HepG2 (cell line): Measurements from ENCODE around the gene GDPD5. TPM values are rescaled to one million over a fixed set of nuclear protein-coding genes. Genes with fewer than 3 reads are reported as not detected.

ENCODE experiments used
- MZF1 ChIP-seq: sonication (generic); formaldehyde crosslinking; IDR thresholded peaks from 2 replicates; pipeline ENCODE4 v1.8.1; 2023; ENCODE audit warnings: mild to moderate bottlenecking, missing genetic modification reagents, borderline replicate concordance
- NKX3-1 ChIP-seq: sonication (generic); formaldehyde crosslinking; IDR thresholded peaks from 2 replicates; pipeline ENCODE4 v1.5.0; 2020; ENCODE audit warnings: missing genetic modification reagents
- SOX13 ChIP-seq, 3 experiments: fragments of 450-650 bp in 1 of 3; sonication (generic) in 1 of 3; formaldehyde crosslinking in 1 of 3; IDR thresholded peaks in 2 of 3; conservative IDR thresholded peaks in 1 of 3; 2 replicates each; pipeline versions ENCODE4 v1.5.0 to v1.6.1; 2016 to 2020; ENCODE audit warnings: antibody characterized with exemption in 1 of 3, mild to moderate bottlenecking in 1 of 3, missing compliant biosample characterization in 1 of 3, missing genetic modification reagents in 1 of 3, moderate library complexity in 1 of 3
- SRY ChIP-seq: sonication (generic); formaldehyde crosslinking; IDR thresholded peaks from 2 replicates; pipeline ENCODE4 v1.8.0; 2022; ENCODE audit warnings: mild to moderate bottlenecking, missing genetic modification reagents
- XBP1 ChIP-seq: sonication (generic); formaldehyde crosslinking; IDR thresholded peaks from 2 replicates; pipeline ENCODE4 v1.5.0; 2020; ENCODE audit warnings: missing genetic modification reagents
- YEATS4 ChIP-seq: sonication (generic); formaldehyde crosslinking; IDR thresholded peaks from 2 replicates; pipeline ENCODE4 v1.4.0; 2020; ENCODE audit warnings: missing genetic modification reagents, borderline replicate concordance
- ZFP1 ChIP-seq: IDR thresholded peaks from 2 replicates; pipeline ENCODE4 v1.6.1; 2016
- ZNF407 ChIP-seq: sonication (generic); formaldehyde crosslinking; IDR thresholded peaks from one replicate; pipeline ENCODE4 v1.5.1; 2020; ENCODE audit warnings: mild to moderate bottlenecking, missing genetic modification reagents; ENCODE audit errors: not compliant biosample characterization
- ZNF563 ChIP-seq: sonication (generic); formaldehyde crosslinking; IDR thresholded peaks from 2 replicates; pipeline ENCODE4 v1.8.0; 2022; ENCODE audit warnings: mild to moderate bottlenecking, moderate library complexity, missing genetic modification reagents
- ZNF589 ChIP-seq: sonication (generic); formaldehyde crosslinking; conservative IDR thresholded peaks from 2 replicates; pipeline ENCODE4 v1.8.0; 2022; ENCODE audit warnings: mild to moderate bottlenecking, moderate library complexity, missing genetic modification reagents
- ZNF704 ChIP-seq: sonication (generic); formaldehyde crosslinking; IDR thresholded peaks from 2 replicates; pipeline ENCODE4 v1.8.1; 2023; ENCODE audit warnings: mild to moderate bottlenecking, inconsistent platforms, moderate library complexity, missing genetic modification reagents, borderline replicate concordance
- ZNF766 ChIP-seq: sonication (generic); formaldehyde crosslinking; IDR thresholded peaks from 2 replicates; pipeline ENCODE4 v1.5.0; 2020; ENCODE audit warnings: missing genetic modification reagents, borderline replicate concordance
- ZSCAN25 ChIP-seq: sonication (generic); formaldehyde crosslinking; IDR thresholded peaks from 2 replicates; pipeline ENCODE4 v1.8.0; 2022; ENCODE audit warnings: mild to moderate bottlenecking, missing genetic modification reagents
- ZSCAN31 ChIP-seq: sonication (generic); formaldehyde crosslinking; IDR thresholded peaks from 2 replicates; pipeline ENCODE4 v1.5.0; 2020; ENCODE audit warnings: low read depth, mild to moderate bottlenecking, missing genetic modification reagents
- polyA plus RNA-seq, 8 experiments: library from polyadenylated mRNA; depleted of rRNA in 3 of 8; stranded (reverse) in 7 of 8; unstranded in 1 of 8; fragments of >200 nt; fragmentation: Illumina TruSeq in 4 of 8; extraction: Trizol in 4 of 8; gene quantifications; 2 replicates each; pipeline versions ENCODE4 v1.2.1 to v1.2.3, GENCODE V29; 2011 to 2016; ENCODE audit warnings: low read depth in 4 of 8, missing spikeins in 1 of 8, mixed read lengths in 1 of 8; ENCODE audit not compliant: insufficient read depth in 1 of 8
- total RNA-seq, 5 experiments: library from RNA; depleted of rRNA; stranded (reverse); fragments of >200 nt; fragmentation: Illumina TruSeq; extraction: Trizol; gene quantifications; 2 replicates each; pipeline ENCODE4 v1.2.3, GENCODE V29; 2016; ENCODE audit warnings: low read depth in 1 of 5
- TF ChIP-seq, protein P1 (sequence below): sonication (generic); formaldehyde crosslinking; IDR thresholded peaks from 2 replicates; pipeline ENCODE4 v1.4.0; 2020; ENCODE audit warnings: missing genetic modification reagents

Gene GDPD5
- total and polyA plus RNA-seq, 2 of the 13 experiments (the other 11 are each of a cell fraction or from before 2014, with no cell fraction given): 55.0 to 67.5 TPM

DNA sequence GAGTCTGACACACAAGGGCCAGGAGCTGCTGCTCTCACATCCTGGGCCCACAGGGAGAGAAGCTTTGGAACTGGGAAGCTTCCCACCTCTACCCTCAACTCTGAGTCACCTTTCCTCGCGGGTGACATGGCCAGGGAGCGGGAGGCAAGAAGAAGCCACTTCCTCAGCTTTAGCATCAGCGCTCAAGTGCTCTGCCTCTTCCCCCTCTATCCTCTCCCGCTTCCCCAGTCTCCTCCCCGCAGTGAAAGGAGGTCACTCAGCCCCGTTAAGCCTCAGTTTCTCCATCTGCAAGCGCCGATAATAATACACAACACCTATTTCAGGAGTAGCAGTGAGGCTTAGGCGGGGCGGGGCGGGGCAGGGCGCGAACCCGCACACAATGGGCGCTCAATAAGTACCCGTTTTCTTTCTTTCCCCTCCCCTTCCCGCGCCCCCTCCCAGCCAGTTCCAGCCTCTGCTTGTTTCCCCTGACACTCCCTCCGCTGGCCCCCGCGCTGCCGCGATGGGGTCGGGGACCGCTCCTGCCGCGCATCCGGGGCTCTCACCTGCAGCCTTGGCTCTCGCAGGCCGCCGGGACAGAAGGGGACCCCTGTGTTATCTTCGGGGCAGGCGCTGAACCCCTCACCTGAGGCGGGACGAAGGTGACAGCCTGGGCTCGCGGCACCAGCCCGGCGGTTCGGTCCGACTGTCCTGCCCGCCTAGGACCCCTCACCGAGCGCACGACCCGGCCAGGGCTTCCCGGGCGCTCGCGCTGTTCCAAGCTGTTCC is 892 bp downstream of the GDPD5 start (continued):
- TF ChIP-seq XBP1 (CRISPR knock-in tag) (no peak), SRY (CRISPR knock-in tag) (no peak; the same call in 1 of the 2 replicates), ZNF766 (no peak), ZSCAN31 (CRISPR knock-in tag) (no peak), ZNF407 (peak; percentile 53), NKX3-1 (CRISPR knock-in tag) (no peak), YEATS4 (peak; percentile 29; the same call in 1 of the 2 replicates), ZFP1 (CRISPR knock-in tag) (no peak), ZNF563 (CRISPR knock-in tag) (peak; percentile 72), SOX13 (IDR thresholded peaks at IDR 0.05) (no peak), SOX13 (CRISPR knock-in tag; conservative IDR thresholded peaks at IDR 0.05 in 1 of 2, IDR thresholded peaks at IDR 0.05 in 1 of 2) (peak in 1 of 2 experiments; percentile 48; a peak in 2 of 4 replicates), ZNF589 (0 out of 2 replicates have a peak, but pooled peaks have one; percentile 22), ZSCAN25 (CRISPR knock-in tag) (peak; percentile 42; the same call in 1 of the 2 replicates), ZNF704 (CRISPR knock-in tag) (0 out of 2 replicates have a peak, but pooled peaks have one; percentile 40), MZF1 (CRISPR knock-in tag) (no peak)
- TF ChIP-seq, protein P1, sequence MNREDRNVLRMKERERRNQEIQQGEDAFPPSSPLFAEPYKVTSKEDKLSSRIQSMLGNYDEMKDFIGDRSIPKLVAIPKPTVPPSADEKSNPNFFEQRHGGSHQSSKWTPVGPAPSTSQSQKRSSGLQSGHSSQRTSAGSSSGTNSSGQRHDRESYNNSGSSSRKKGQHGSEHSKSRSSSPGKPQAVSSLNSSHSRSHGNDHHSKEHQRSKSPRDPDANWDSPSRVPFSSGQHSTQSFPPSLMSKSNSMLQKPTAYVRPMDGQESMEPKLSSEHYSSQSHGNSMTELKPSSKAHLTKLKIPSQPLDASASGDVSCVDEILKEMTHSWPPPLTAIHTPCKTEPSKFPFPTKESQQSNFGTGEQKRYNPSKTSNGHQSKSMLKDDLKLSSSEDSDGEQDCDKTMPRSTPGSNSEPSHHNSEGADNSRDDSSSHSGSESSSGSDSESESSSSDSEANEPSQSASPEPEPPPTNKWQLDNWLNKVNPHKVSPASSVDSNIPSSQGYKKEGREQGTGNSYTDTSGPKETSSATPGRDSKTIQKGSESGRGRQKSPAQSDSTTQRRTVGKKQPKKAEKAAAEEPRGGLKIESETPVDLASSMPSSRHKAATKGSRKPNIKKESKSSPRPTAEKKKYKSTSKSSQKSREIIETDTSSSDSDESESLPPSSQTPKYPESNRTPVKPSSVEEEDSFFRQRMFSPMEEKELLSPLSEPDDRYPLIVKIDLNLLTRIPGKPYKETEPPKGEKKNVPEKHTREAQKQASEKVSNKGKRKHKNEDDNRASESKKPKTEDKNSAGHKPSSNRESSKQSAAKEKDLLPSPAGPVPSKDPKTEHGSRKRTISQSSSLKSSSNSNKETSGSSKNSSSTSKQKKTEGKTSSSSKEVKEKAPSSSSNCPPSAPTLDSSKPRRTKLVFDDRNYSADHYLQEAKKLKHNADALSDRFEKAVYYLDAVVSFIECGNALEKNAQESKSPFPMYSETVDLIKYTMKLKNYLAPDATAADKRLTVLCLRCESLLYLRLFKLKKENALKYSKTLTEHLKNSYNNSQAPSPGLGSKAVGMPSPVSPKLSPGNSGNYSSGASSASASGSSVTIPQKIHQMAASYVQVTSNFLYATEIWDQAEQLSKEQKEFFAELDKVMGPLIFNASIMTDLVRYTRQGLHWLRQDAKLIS (CRISPR knock-in tag): no peak
